ENCODE data around the gene GAS7. TPM values are rescaled to one million over a fixed set of nuclear protein-coding genes. Genes with fewer than 3 reads are reported as not detected.

Gene GAS7
- total RNA-seq, 1 donor from 2014 or later = 50.6 TPM

DNA sequence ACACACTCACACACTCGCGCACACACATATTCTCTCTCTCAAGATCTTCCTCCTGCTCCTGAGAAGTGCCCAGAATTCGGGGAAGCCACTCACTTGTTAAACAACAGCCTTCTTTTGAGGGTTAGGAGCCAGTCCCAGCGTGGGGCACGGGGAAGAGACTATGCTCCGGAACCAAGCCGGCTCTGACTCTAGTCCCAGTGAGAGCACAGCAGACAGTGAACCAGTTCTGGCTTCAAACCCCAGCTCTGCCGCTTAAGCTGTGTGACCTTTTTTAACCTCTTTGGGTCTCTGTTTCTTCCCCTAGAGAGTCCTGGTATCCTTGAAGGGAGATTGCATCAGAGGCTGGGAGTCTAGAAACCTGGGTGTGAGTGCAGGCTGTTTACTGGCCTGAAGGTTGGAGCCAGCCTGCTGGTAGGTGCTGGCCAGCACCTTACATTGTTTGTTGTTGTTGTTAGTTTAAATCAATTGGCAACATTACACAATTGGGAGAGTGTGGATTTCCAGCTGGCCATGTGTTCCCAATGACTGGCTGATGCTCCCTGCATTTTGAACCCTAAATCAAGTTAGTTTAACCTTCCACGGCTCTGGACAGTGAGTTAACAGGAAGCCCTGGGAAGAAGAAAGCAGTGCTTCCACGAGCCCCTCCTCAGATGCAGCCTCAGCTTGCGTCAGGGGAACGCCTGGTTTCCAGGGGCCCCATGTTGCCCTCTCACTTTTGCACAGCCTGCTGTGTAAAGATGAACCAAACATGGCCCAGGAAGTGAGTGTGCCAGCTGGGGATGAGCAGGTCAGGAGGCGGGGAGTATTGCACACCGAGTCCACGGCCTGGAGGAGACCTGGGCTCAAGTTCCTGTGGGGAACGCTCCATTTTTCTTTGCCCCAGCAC lies 71.5 kb downstream of the GAS7 start:
- peak; percentile 40 for ATAC-seq
- Histone ChIP-seq H3K4me3 (no peak overlapping the region), H3K36me3 (no peaks in the 10 kb centered on the region), H3K27ac (peak overlapping the region; percentile 74), H3K9me3 (no peaks in the 10 kb centered on the region), H3K27me3 (no peaks in the 10 kb centered on the region), H3K4me1 (peaks cover 27% of the 10 kb centered on the region)
- no peak for DNase-seq
- TF ChIP-seq, protein P1, sequence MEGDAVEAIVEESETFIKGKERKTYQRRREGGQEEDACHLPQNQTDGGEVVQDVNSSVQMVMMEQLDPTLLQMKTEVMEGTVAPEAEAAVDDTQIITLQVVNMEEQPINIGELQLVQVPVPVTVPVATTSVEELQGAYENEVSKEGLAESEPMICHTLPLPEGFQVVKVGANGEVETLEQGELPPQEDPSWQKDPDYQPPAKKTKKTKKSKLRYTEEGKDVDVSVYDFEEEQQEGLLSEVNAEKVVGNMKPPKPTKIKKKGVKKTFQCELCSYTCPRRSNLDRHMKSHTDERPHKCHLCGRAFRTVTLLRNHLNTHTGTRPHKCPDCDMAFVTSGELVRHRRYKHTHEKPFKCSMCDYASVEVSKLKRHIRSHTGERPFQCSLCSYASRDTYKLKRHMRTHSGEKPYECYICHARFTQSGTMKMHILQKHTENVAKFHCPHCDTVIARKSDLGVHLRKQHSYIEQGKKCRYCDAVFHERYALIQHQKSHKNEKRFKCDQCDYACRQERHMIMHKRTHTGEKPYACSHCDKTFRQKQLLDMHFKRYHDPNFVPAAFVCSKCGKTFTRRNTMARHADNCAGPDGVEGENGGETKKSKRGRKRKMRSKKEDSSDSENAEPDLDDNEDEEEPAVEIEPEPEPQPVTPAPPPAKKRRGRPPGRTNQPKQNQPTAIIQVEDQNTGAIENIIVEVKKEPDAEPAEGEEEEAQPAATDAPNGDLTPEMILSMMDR (IDR thresholded peaks at IDR 0.05) = no peak
- intact Hi-C loops (cut with DNase I) = no loop called here

DNA sequence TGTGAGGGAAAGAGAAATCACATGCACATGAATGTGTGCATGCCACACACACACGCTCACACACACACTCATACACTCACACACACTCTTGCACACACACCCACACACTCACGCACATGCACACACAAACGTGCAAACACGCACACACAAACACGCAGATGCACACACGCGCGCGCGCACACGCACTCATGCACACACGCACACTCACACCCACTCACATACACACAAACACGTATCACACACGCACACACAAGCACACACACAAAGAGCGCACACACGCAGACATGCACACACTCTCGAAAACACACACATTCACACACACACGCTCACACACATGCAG lies 72.2 kb downstream of the GAS7 start:
- intact Hi-C loops (cut with DNase I) = no loop called here
- H3K4me3 ChIP-seq = no peak overlapping the region
- TF ChIP-seq, protein P1 (IDR thresholded peaks at IDR 0.05) = no peak
- DNase-seq (no peak), ATAC-seq (no peak)
- H3K27ac ChIP-seq = no peak overlapping the region
- no peaks in the 10 kb centered on the region for H3K27me3 ChIP-seq
- no peaks in the 10 kb centered on the region for H3K36me3 ChIP-seq
- no peaks in the 10 kb centered on the region for H3K9me3 ChIP-seq
- H3K4me1 ChIP-seq = peaks cover 27% of the 10 kb centered on the region

DNA sequence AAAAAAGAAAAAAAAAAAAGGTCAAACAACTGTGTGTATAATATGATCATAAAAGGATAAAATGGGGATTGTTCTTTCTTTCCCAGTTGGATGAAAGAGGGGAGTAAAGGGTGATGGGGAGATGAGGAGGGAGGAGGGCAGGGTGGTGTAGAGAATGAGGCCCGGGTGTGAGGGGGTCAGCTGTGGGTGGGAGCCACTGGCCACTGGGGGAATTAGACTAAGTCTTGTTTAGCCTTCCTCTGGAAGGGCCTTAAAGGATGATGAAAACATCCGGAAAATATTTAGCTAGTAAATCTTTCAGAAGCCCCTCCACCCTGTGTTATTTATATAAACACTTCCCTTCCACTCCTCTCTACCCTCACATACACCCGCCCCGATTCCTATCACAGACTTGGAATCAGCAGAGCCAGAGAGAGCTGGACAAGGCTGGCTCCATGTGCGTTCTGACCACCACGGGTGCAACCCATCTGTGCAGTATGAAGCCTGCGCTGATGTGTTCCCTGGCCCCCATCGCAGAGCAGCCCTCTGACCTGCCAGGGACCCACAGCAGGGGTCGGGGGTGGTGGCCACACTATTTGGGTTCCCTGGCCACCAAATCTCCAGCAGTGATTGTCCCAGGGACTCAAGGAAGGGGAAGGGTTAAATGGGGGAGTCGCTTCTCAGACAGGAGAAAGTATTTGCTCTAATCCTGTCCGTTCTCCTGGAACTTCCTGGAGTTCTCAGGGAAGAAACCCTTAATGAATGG lies 72.7 kb downstream of the GAS7 start:
- H3K4me3 ChIP-seq = no peak overlapping the region
- H3K9me3 ChIP-seq = no peaks in the 10 kb centered on the region
- intact Hi-C loops (cut with DNase I) = no loop called here
- DNase-seq (peak; percentile 55), ATAC-seq (no peak)
- TF ChIP-seq, protein P1 (IDR thresholded peaks at IDR 0.05) = no peak
- H3K4me1 ChIP-seq = peaks cover 24% of the 10 kb centered on the region
- no peak overlapping the region for H3K27ac ChIP-seq
- H3K27me3 ChIP-seq = no peaks in the 10 kb centered on the region
- no peaks in the 10 kb centered on the region for H3K36me3 ChIP-seq

DNA sequence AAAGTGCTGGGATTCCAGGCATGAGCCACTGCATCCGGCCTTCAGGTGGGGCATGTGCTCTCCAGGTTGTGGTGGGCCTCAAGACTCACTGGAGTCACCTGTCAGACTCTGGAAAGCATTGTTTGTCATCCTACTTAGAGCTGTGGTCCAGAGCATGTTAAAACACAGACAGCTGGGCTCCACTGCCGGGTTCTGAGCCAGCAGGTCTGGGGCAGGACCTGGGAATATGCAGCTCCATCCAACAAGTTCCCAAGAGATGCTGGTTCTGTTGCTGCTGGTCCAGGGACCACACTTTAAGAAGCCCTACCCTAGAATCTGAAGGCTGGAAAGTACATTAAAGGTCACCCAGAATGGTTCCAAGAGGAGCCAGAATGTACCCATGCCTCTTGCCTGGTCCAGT lies 75.3 kb downstream of the GAS7 start:
- intact Hi-C loops (cut with DNase I) = no loop called here
- no peaks in the 10 kb centered on the region for H3K36me3 ChIP-seq
- ATAC-seq = no peak
- DNase-seq = no peak
- TF ChIP-seq, protein P1 (IDR thresholded peaks at IDR 0.05) = no peak
- H3K4me3 ChIP-seq = no peak overlapping the region
- peaks cover 43% of the 10 kb centered on the region for H3K4me1 ChIP-seq
- no peaks in the 10 kb centered on the region for H3K27me3 ChIP-seq
- no peaks in the 10 kb centered on the region for H3K9me3 ChIP-seq
- no peak overlapping the region for H3K27ac ChIP-seq

DNA sequence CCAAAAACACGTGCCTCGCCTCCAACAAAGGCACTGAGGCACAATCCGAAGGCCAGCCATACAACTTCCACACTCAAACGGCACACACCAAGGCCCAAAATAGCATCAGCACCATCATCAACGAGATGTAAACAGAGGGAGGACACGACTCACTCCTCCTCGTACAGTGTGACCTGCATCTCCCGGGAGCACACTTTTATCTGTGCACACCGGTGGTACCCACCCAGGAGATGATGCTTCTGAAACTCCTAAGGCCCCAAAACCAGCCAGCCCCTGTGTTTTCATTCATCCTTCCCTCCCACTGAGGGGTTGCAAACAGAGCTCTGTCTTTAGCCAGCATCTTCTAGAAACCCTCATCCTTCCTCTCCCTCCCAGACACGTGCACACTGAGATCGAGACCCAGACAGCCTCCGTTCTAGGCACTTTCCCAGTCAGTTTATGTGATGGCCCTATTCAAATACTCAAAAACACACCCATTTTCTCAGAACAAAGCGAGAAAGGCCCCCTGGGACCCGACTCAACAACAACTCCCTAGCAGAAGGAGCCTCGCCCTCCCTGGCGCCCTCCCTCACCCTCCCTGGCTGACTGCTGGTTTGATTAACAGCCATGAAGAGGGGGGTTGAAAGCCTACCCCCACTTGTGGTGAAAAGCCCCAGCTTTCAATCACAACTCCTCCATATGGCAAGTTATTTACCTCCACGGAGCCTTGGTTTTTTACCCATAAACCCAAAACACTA lies 76.3 kb downstream of the GAS7 start:
- ATAC-seq = no peak
- H3K4me1 ChIP-seq = peaks cover 46% of the 10 kb centered on the region

More for the DNA sequence above, 76.3 kb downstream of the GAS7 start:
- Histone ChIP-seq H3K27ac (no peak overlapping the region), H3K27me3 (no peaks in the 10 kb centered on the region), H3K4me3 (no peak overlapping the region), H3K36me3 (no peaks in the 10 kb centered on the region), H3K9me3 (no peaks in the 10 kb centered on the region)
- DNase-seq = peak; percentile 20
- TF ChIP-seq, protein P1 (IDR thresholded peaks at IDR 0.05) = no peak
- intact Hi-C loops (cut with DNase I) = no loop called here
